ENCODE data around the gene OLFM2.

DNA sequence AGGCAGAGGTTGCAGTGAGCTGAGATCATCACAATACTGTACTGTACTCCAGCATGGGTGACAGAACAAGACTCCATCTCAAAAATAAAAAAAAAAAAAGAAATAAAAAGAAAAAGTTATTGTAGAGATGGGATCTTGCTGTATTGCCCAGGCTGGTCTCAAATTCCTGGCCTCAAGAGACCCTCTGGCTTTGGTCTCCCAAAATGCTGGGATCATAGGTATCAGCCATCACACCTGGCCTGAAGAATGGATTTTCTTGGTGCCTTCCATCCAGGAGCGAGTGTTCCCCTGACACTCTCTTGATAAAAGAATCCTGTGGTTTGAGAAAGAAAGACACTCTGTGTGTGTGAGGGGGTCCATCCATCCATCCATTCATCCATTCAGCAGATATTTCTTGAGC, 4.7 kb downstream of the OLFM2 start:
- TF ChIP-seq EZH2 (IDR thresholded peaks at IDR 0.05; ENCODE audit: low read length, missing control alignments) (no peak), CTCF (conservative IDR thresholded peaks at IDR 0.05 in 1 of 2, IDR thresholded peaks at IDR 0.05 in 1 of 2; ENCODE audit: low read depth in 1 of 2, low read length in 2 of 2) (no peak)
